ENCODE data around the gene COX7A2L. TPM values are rescaled to one million over a fixed set of nuclear protein-coding genes. Genes with fewer than 3 reads are reported as not detected.

Gene COX7A2L
- total and polyA plus RNA-seq, 2 of the 8 experiments (the other 6 are each of a cell fraction or from before 2014, with no cell fraction given) = 85.6 to 114 TPM

DNA sequence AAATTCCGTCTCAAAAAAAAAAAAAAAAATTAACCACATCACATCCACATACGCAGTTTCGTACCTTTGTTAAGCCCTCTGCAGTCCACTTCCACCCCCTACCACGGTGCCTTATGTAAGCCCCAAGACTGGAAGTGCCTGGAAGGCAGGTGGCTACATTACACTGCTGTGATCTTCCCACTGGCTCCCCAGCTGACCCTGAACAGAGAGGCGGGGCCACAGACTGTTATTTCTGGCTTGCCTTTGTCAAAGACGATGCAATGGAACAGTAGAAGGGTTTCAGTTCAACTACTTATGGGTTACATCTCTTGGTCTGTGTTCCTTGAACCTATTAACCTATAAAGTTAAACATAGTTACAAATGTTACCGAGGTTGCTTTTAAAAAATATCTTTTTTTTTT, 15.7 kb upstream of the COX7A2L start:
- H3K56ac ChIP-seq (replicated peaks; ENCODE audit: insufficient read length, low read depth, low read length) = no peak overlapping the region
- TF ChIP-seq RAD21 (IDR thresholded peaks at IDR 0.05 in 1 of 2, conservative IDR thresholded peaks at IDR 0.05 in 1 of 2; ENCODE audit: low read depth in 2 of 2, low read length in 2 of 2) = no peak
- TF ChIP-seq SRF (IDR thresholded peaks at IDR 0.05; ENCODE audit: low read depth, low read length) = no peak
- no peak for TF ChIP-seq EP300 (IDR thresholded peaks at IDR 0.05; ENCODE audit: borderline replicate concordance in 1 of 2, low read depth in 2 of 2, low read length in 2 of 2)
- TF ChIP-seq CBX5 (IDR thresholded peaks at IDR 0.05; ENCODE audit: low read depth, low read length) = no peak
- no peak for TF ChIP-seq BRCA1 (IDR thresholded peaks at IDR 0.05; ENCODE audit: low read depth, low read length)
- no peak for TF ChIP-seq SAP30 (IDR thresholded peaks at IDR 0.05; ENCODE audit: insufficient read depth, insufficient replicate concordance, low read length)
- TF ChIP-seq ATF3 (IDR thresholded peaks at IDR 0.05; ENCODE audit: insufficient read depth, low read depth, low read length) = no peak
- no peak for TF ChIP-seq CHD1 (IDR thresholded peaks at IDR 0.05; ENCODE audit: low read depth, low read length)
- no peak for TF ChIP-seq GABPA (IDR thresholded peaks at IDR 0.05; ENCODE audit: borderline replicate concordance, insufficient read depth, low read length)
- TF ChIP-seq RBBP5 (IDR thresholded peaks at IDR 0.05; ENCODE audit: borderline replicate concordance, low read depth, low read length) = no peak
- TF ChIP-seq MAFK (IDR thresholded peaks at IDR 0.05; ENCODE audit: low read depth, low read length) = no peak
- no peak for TF ChIP-seq CHD2 (IDR thresholded peaks at IDR 0.05; ENCODE audit: low read length)
- TF ChIP-seq YY1 (IDR thresholded peaks at IDR 0.05; ENCODE audit: low read depth, low read length) = no peak

More for the DNA sequence above, 15.7 kb upstream of the COX7A2L start:
- Histone ChIP-seq H2BK15ac (ENCODE audit: low read length) (no peak overlapping the region), H3K36me3 (ENCODE audit: control insufficient read depth in 2 of 4, insufficient read depth in 4 of 4, low read length in 3 of 4) (no peaks in the 10 kb centered on the region), H3K9ac (replicated peaks in 1 of 4; ENCODE audit: extremely low read depth in 1 of 4, low read depth in 3 of 4, low read length in 3 of 4) (no peak overlapping the region), H4K8ac (ENCODE audit: extremely low read depth, insufficient read depth, low read length) (no peak overlapping the region), H3K4me3 (ENCODE audit: extremely low read depth in 1 of 4, insufficient read depth in 2 of 4, low read depth in 3 of 4, low read length in 4 of 4) (no peak overlapping the region), H4K91ac (replicated peaks; ENCODE audit: insufficient read length, low read length) (no peak overlapping the region), H2BK20ac (ENCODE audit: low read length) (no peak overlapping the region), H3K79me2 (ENCODE audit: control insufficient read depth in 1 of 2, insufficient read depth in 2 of 2, low read length in 2 of 2) (no peaks in the 10 kb centered on the region), H3K27me3 (replicated peaks in 1 of 4; ENCODE audit: control insufficient read depth in 3 of 4, extremely low read depth in 1 of 4, insufficient read depth in 3 of 4, low read length in 3 of 4) (no peaks in the 10 kb centered on the region), H3K18ac (ENCODE audit: extremely low read depth, low read length) (no peak overlapping the region), H4K5ac (ENCODE audit: insufficient read length, low read depth, low read length) (no peak overlapping the region), H4K20me1 (replicated peaks in 1 of 2; ENCODE audit: control insufficient read depth in 1 of 2, insufficient read depth in 2 of 2, low read length in 2 of 2) (no peaks in the 10 kb centered on the region), H2BK5ac (ENCODE audit: low read depth, low read length) (no peak overlapping the region), H3K27ac (ENCODE audit: low read depth, low read length) (no peak overlapping the region), H3K4me1 (replicated peaks in 1 of 4; ENCODE audit: control insufficient read depth in 3 of 4, insufficient read depth in 4 of 4, low read length in 3 of 4) (no peaks in the 10 kb centered on the region), H3K9me3 (ENCODE audit: insufficient read depth in 2 of 2, low read depth in 1 of 2, low read length in 1 of 2) (no peaks in the 10 kb centered on the region), H3K14ac (ENCODE audit: insufficient read length) (no peak overlapping the region), H3K4me2 (ENCODE audit: insufficient read depth in 1 of 2, low read depth in 2 of 2, low read length in 2 of 2) (no peak overlapping the region), H3K4ac (replicated peaks; ENCODE audit: insufficient read length, low read depth, low read length) (no peak overlapping the region), H3K23me2 (ENCODE audit: low read depth, low read length) (no peaks in the 10 kb centered on the region), H3K23ac (ENCODE audit: insufficient read length) (no peak overlapping the region), H2BK120ac (replicated peaks; ENCODE audit: low read depth, low read length) (no peak overlapping the region), H2AK5ac (ENCODE audit: low read depth, low read length) (no peak overlapping the region), H2BK12ac (ENCODE audit: low read depth, low read length) (no peak overlapping the region), H2AFZ (ENCODE audit: low read length) (no peak overlapping the region), H3K79me1 (ENCODE audit: low read depth, low read length) (no peaks in the 10 kb centered on the region)
- POLR2A ChIA-PET (ENCODE audit: partially characterized antibody) = interaction anchor here (1.2 kb wide), 1 partner anchor 11 kb away, joined by 3 read pairs; no protein-coding TSS in a partner anchor
- DNase-seq (ENCODE audit: low read depth in 1 of 2, low spot score in 2 of 2) = no peak
- 82% methylated on average over 6 of the region's 7 CpGs; no CpG with 5 or more reads in 1 of the 2 experiments for WGBS, 2 experiments (ENCODE audit: extremely low coverage in 1 of 2, insufficient coverage in 1 of 2, insufficient read length in 1 of 2, insufficient replicate concordance in 2 of 2, low coverage in 1 of 2, low lambda C conversion rate in 2 of 2, missing lambda C conversion rate in 1 of 2)
- CTCF ChIA-PET (ENCODE audit: partially characterized antibody) = interaction anchor here (0.6 to 2.0 kb wide), 2 partner anchors 9 to 10 kb away, joined by 3 to 10 read pairs; no protein-coding TSS in a partner anchor
- no peak for FAIRE-seq

All from H1 (cell line).